Posterior cingulate gyrus (tissue), 11 donors: ENCODE measurements around the gene MTUS2.

Experiments used
- DNase-seq, 10 donors: peaks; one replicate each; pipeline versions ENCODE4 v3.0.0 to v3.0.0-alpha.2; 2020 to 2021; ENCODE audit warnings: mixed read lengths in 3 of 10
- intact Hi-C: fragments of 100-400 bp; cut with DNase I; formaldehyde crosslinking; loops from one replicate; pipeline ENCODE4 v1.15.1; 2023

MTUS2 gene

DNA sequence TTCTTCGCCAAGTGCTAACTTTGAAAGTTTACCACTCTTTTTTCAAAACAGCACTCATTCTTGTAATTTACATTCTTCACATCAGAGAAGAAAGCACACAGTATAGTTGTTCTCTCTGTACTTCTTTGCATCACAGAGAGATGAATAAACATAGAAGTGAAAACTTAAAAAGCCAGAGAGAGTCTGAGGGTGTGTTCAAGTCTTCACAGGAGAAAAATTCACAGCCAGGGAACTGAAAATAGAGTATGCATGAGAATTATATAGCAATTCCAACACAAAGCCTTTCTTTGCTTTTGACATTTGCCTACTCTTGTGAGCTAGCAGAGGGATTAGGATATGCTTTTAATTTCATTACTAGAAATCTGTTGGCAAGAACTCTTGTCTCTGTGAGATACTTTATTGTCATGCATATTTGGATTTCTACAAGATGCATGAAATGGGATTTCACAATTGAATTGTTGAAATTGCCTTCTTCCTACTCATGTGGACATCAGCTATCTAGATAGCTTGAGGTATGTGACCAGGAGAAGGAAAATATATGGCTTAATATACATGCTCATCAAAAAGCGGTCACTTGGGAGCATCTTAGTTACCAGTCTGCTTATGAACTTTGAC is 609.3 kb downstream of the MTUS2 start:
- DNase-seq, result no peak

DNA sequence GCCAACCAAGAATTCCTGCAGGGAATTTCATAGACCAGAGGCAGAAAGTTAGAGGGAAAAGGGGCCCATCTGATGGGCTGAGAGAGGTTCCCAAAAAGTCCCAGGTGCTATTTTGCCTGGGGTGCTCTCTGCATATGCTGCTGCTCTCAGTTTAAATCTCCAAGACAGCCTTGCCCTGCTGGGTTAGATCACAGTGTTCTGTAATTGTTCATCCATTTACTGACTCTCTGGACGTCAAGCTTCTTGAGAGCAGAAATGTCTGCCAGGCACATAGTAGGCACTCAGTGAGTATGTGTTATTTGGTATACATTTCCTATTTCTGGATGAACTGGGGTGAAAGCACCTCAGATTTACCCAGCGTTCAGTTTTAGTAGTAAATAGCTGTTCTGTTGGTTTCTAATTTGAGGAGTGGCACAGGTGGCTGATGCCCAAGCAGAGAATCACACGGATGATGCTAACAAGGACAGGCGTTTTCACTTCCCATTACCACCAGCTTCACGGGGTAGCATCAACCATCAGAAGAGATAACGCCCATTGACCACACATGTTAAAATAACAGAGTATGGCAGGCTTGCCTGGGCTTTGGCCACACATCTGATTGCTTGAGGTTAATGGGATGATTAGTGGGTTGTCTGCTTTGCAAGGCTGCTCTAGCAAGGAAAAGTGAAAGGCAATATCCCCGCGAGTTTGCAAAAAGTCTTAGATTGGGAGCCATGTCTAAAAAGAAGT is 614.2 kb downstream of the MTUS2 start:
- intact Hi-C loops, result no loop called here
- DNase-seq, result no peak

More for the DNA sequence above, 609.3 kb downstream of the MTUS2 start:
- intact Hi-C loops, result no loop called here

DNA sequence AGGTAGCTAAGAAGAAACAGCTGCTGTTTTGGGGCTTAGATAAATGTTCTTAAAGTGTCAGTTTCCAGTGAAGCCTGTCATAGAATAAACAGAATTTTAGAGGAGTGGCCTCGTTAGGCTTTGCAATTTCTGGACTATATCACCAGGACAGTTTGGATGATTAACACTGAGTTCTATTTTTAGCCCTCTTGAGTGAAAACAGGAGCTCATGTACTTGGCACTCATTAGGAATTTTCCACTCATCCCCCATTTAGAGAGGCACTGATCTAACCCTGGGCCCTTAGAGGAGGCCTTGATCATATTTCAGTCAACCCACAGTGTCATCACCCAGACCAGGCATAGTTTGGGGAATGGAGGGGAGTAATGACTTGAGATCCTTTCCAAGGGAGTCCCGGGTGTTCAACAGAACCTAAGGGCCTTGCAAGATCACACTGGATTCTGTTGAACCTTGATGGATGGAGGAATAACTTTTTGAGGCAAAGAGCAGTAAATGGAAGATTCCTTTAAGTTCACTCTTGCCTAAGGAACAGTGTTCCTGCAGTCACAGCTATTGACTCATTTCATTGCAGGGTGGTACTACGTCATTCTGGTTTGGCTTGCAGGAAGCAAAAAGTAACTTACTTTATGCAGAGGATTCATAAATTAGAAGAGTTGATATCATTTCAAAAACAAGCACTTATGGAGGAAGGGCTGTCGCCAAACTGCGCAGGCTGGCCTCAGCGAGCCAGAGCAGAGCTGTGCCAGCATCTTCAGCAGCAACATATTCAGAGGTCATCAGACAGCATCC is 615.2 kb downstream of the MTUS2 start:
- intact Hi-C loops, result no loop called here
- DNase-seq, result no peak

DNA sequence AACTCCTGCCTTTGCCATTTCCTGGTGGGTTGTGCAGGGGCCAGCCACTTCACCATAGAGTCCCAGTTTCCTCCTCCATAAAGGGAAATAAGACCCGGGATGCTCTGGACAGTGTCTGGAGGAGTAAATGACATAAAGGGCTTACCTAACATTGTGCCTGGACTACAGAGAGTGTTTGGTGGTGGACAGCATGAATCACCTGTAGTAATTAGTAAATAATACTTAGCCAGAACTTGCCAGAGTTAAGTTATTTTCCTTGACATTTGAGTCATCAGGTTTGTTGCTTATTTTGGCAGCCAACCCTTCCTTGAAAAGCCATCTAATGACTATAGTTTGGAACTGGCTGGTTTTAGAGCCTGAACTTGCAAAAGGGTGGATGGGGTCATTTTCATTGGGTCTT is 616.2 kb downstream of the MTUS2 start:
- DNase-seq, result no peak
- intact Hi-C loops, result no loop called here

DNA sequence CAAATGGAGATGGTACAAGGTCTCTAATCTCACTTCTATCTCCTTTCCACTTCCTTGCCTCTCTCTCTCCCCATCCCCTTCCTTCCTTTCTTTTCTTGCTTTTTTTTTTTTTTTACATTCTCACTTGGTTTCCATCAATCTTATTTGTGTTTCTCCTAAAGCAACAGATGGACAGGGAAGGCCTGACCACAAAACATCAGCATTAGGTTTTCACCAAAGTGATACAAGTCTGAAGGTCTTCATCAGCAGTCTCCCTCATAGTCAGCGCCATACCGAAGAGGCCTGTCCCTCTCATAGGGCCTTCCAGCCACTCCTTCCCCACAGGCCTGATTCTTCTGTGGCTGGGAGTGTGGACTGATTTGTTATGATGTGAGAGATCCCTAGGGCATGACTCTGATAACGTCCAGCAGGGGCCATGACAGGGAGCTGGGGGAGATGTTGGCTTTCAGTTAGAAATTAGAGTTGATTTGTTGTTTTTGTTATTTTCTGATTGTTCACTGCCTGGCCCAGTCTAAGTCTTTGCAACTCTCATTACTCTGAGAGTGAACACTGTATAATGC is 616.7 kb downstream of the MTUS2 start:
- no peak for DNase-seq
- intact Hi-C loops, result no loop called here

DNA sequence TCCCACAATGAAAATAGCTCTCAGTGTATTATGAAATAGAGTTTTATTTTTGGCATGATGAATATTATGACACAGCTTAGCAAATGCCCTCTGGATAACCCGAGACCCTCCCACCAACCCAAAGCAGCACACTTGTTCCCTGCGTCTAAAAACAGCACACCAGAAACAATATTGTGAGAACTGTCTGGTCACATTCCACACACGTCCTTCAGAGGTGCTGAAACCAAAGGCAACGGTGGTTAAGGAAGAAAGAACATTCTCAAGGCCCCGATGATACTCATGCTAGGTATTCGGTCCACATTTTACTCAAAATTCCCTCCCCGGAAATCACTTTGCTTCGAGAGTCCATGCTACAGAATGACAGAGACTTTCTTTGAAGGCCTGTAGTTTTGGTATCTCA is 618.6 kb downstream of the MTUS2 start:
- no peak for DNase-seq
- intact Hi-C loops, result no loop called here

DNA sequence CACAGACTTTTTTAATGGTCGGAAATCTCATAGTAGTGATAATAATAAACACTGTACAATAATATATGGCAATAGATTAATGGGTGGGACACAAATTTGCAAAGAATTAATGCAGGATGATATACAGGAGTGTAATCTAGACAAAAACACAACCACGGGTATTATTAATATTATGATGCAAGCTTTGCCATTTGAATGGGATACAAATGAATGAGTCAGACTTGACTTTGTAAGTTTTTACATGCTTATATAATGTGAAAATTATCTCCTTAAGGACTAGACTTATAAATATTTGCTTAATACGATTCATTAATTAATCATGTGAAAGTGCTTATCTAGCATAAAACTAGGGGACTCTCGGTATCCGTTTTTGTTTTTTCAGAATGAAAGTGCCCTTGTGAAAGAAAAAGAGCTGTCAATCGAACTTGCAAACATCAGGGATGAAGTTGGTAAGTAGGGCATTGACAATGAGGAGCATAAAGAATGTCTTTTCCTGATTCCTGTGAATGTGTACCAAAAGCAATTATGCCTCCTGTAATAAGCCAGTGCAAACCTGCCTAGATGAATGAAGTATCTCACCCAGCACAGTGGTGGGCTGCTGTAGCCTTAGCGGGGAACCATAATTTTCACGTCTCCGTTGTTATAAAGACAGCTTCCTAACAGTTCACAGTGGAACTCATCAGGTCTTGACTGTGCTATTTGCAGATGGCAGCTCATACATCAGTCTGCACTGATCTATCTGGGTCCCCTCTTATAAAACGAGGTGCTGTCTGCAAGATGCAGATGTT is 619.7 kb downstream of the MTUS2 start:
- intact Hi-C loops, result no loop called here
- DNase-seq, result no peak

DNA sequence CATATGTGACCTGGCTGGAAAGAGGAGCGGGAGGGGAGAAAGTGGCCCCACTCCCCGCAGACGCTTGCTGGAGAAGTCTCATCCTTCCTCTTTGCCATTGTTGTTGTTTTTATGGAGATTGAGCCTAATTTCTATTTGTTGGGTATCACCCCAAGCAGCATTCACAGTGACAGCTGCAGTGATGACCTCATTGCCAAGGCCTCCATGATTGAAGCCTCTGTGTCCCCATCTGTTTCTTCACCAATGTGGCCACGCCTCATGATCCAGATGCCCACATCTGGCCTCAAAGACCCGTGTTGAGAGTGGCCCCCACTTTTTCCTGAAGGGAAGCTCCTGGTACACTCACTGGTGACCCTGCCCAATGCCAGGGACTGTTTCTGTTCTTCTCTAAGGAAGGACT is 621.2 kb downstream of the MTUS2 start:
- no peak for DNase-seq
- intact Hi-C loops, result no loop called here

DNA sequence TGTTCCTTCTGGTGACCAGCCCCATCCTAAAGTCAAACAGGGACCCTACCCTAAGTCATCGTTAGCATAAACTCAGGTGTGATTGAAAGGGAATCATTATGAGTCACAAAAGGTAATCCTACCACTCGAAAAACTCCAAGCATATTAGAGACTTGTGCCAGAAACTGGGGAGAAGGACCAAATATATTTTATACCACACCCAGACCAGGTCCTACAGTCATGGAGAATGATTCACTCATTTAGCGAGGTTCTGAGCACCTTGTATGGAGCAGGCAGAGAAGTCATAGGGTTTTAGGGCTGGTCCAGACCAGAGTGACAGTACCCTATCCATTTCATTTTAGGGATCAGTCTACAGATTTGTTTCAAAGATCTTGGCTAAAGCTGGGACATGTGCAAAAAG is 625.9 kb downstream of the MTUS2 start:
- no peak for DNase-seq
- intact Hi-C loops, result no loop called here

DNA sequence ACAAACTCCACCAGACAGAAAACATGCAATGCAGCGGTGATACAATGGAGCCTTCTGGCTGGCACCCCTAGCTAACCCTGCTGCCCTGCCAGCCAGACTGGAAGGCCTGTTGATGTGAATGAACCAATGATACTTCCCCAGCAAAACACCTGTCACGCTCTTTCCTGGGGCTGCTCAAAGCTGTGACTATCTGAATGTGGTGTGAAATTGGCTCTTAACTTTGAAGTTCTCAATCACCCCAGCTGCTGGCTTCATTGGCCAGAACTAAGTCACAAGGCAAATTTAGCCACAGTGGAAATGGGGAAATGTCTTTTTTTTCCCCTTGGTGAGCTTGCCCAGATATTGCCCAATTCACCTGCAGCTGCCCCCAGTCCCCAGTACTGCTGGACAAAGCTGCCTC is 628.0 kb downstream of the MTUS2 start:
- DNase-seq, result no peak
- intact Hi-C loops, result no loop called here

DNA sequence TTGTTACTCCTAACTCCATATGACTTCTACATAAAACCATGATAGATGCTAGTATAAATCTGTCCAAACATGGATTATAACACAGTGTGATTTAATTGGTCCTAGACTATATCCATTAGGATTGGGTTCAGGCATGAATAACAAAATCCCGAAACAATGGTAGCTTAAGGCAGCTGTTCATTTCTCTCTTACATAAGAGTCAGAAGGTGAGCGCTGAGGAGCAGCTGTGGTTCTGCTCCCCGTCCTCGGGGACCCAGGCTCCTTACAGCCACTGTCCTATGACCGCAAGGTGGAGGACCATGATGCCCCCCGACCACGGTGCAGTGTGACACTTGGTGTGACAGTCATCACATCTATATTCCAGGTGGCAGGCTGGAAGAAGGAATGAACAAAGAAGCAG is 629.6 kb downstream of the MTUS2 start:
- DNase-seq, result no peak
- intact Hi-C loops, result no loop called here

DNA sequence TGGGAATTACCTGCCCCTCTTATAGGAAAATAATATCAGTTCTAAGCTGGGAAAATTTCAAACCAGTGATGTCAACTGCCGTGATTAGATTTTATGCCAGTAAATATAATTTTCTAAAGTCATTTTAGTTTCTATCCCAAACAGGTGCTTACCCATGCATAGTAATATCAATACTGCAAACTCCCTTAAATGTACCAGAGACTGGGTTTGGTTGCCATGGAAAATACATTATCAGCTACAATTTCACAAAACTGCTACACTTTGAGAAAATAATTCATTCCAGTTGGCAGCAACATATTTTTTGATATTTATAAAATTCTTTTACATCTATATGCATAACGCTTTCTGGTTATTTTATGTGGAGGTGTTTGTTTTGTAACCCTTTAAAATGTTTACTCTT is 631.8 kb downstream of the MTUS2 start:
- DNase-seq, result no peak
- intact Hi-C loops, result no loop called here

DNA sequence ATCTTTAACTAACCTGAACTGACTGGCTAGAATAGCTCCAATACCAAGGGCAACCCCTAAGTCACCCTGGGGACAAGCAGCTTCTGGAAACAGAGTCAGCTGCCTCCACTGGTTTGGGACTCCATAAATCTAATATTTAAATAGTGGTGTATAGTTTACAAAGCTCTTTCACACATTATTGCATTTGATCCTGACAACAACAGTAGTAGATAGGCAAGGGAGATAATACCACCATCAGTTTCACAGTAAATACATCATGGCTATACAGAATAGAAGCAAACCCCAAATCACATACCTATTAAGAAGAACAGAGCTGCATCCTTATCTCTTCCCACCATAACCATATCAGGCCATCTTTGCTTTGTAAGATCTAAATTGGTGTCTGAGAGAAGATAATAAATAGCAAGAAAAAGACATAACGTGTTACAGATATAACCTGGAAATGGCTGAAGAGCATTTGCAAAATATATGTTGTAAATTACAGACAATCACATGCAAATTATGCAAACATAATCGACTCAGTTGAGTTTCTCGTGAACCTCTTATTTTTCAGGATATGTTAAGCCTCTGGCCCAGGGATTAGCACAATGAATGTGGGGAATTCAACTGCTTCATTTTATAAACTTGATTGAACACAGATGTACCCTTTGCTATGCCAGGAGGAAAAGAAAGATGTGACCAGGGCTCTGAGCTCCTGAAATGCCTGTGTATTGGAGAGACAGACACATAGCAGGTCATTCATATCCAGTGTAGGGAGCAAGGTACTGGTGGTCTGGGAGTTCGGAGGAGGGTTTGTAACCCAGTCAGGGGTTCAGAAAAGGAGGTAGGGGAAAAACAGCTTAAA is 632.9 kb downstream of the MTUS2 start:
- DNase-seq, result no peak
- intact Hi-C loops, result no loop called here

DNA sequence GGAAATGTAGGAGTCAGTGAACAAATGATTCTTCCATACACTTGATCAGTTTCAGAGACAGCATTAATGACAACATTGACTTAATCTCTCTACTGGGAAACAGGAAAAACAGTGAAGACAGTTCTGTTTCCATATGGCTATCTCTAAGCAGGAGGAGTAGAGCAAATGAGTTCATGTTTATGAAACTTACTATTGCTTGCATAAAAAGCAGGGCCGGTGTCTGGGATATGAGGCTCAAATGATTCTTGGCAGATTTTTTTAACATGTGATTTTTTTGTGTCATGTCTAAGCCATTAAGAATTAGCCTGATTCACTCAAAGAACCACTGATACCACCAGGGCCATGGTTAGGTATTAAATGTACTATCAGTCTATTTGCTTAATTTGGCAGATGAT is 633.5 kb downstream of the MTUS2 start:
- intact Hi-C loops, result no loop called here
- no peak for DNase-seq

DNA sequence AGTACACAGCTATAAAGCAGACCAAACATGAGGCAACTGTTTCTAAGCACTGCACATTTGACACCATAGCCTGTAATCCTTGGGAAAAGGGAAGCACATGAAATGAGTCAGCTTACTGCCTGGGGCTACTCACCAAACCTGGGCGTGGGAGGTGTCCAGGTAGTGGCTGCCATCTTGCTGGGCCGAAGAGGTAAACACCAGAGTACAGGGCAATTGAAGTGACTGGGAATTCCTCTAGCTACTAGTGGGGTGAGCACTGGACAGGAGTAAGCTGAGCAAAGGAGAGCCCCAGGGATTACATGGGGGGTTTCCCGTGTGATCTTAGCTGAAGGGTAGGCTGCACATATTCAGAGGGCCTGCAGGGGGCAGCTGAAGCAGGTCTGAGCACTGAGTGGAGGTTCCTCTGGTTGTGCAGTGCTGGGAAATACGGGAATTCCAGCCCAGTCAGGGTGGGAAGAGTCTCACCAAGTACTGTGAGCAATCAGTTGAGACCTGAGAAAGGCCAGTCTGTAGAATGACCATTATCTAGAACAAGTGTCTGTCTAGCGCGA is 634.9 kb downstream of the MTUS2 start:
- DNase-seq, result no peak
- intact Hi-C loops, result no loop called here

DNA sequence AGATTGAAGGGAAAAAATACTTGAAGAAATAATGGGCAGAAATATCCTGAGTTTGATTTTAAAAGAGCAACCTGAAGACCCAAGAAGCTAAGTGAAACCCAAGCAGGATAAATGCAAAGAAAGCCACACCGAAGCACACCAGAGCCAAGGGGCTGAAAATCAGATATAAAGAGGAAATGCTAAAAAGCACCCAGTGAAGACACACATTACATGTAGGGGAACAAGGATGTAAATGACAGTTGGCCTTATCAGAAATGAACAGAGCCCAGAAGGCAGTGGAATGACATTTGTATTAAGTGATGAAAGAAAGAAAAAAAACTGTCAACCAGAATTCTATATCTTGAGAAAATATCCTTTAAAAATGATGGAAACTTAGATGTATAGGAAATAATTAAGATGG is 636.3 kb downstream of the MTUS2 start:
- intact Hi-C loops, result no loop called here
- DNase-seq, result no peak

DNA sequence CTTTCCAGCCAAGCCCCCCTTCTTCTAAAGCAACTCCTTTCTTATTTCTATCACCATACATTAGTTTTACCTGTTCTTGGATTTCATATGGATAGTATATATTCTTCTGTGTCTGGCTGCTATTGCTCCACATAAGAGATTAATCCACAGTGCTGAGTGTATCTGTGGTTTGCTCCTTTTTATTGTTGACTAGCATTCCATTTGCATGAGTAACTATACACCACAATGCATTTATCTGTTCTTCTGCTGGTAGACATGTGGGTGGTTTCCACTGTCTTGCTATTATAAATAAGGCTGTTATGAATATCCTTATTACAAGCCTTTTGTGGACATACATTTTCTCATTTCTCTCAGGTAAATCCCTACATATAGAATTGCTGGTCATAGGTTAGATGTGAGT is 637.2 kb downstream of the MTUS2 start:
- intact Hi-C loops, result no loop called here
- DNase-seq, result no peak

DNA sequence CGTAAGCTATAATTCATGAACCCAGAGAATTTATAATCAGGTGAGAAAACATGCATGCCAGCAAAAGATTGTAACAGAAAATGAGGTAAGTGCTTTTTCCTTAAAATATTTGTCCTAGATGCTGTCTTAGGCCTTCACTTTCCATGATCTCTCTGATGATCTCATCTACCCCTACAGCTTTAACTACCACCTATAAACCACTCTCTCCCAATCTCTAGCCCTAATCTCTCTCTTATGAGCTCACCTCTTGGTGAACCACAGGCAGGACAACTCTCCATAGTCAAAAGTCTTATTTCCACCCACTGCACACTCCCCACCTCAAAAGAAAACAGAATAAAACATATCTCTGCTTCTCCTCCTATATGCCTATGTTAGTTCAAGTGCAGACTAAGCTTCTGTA is 638.3 kb downstream of the MTUS2 start:
- intact Hi-C loops, result no loop called here
- DNase-seq, result no peak

DNA sequence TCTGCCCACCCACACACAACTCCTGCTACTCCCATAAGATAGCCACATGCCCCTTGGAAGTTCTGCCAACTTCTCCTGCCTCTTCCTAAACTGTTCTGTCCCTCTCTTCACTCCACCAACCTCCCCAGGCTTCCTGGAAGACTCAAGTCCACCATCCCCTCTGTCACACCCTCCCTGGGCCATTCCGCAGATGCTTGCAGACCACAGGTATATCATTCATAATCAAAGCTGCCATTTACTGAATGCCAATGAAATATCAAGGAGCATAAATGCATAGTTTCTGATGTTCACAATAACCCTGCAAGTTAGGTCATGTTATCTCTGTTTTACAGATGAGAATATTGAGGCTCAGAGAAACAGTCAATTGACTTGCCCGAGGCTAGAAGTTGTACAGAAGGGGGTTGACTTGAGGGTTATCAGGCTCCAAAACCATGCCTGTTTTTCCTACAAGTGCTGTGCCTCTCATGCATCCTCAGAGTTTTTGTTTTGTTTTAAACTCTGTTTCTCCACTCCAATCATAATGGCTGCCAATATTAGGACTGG is 639.7 kb downstream of the MTUS2 start:
- intact Hi-C loops, result no loop called here
- no peak for DNase-seq
